Liver (tissue), 9 donors: Measurements from ENCODE around the gene ZNF333. TPM values are rescaled to one million over a fixed set of nuclear protein-coding genes. Genes with fewer than 3 reads are reported as not detected.

Experiments used
- DNase-seq: peaks from one replicate; pipeline ENCODE4 v3.0.0-alpha.2; 2017; ENCODE audit warnings: low spot score
- H3K27ac ChIP-seq, 2 donors: one replicate each; pipeline ENCODE4 v1.7.0; 2013; ENCODE audit warnings: inconsistent platforms in 2 of 2, low read length in 2 of 2, control low read depth in 1 of 2, low read depth in 1 of 2, mild to moderate bottlenecking in 1 of 2
- H3K27me3 ChIP-seq, 4 donors: one replicate each; pipeline versions ENCODE4 v1.6.1 to v1.7.0; 2013; ENCODE audit warnings: low read length in 3 of 4, inconsistent platforms in 1 of 4, mild to moderate bottlenecking in 1 of 4, moderate library complexity in 1 of 4; ENCODE audit not compliant: control insufficient read depth in 4 of 4, insufficient read depth in 4 of 4
- H3K36me3 ChIP-seq, 4 donors: one replicate each; pipeline versions ENCODE4 v1.6.1 to v1.7.0; 2013; ENCODE audit warnings: low read length in 3 of 4, mild to moderate bottlenecking in 3 of 4, low read depth in 1 of 4, moderate library complexity in 1 of 4; ENCODE audit not compliant: control insufficient read depth in 4 of 4, insufficient read depth in 3 of 4
- H3K4me1 ChIP-seq, 4 donors: one replicate each; pipeline versions ENCODE4 v1.6.1 to v1.7.0; 2013; ENCODE audit warnings: low read length in 3 of 4, mild to moderate bottlenecking in 3 of 4, moderate library complexity in 1 of 4; ENCODE audit not compliant: control insufficient read depth in 4 of 4, insufficient read depth in 4 of 4
- H3K4me3 ChIP-seq, 3 donors: one replicate each; pipeline versions ENCODE4 v1.6.1 to v1.7.0; 2013; ENCODE audit warnings: low read length in 3 of 3, control low read depth in 1 of 3, low read depth in 1 of 3, mild to moderate bottlenecking in 1 of 3
- H3K9ac ChIP-seq, 2 donors: one replicate each; pipeline ENCODE4 v1.7.0; 2013; ENCODE audit warnings: low read length in 2 of 2, mild to moderate bottlenecking in 2 of 2, moderate library complexity in 2 of 2, control low read depth in 1 of 2, low read depth in 1 of 2
- H3K9me3 ChIP-seq, 4 donors: one replicate each; pipeline versions ENCODE4 v1.6.1 to v1.7.0; 2013; ENCODE audit warnings: low read length in 3 of 4; ENCODE audit not compliant: control insufficient read depth in 4 of 4
- ATF3 ChIP-seq: IDR thresholded peaks from 2 replicates; pipeline ENCODE4 v1.6.1; 2016; ENCODE audit warnings: antibody characterized with exemption
- FOXA1 ChIP-seq: IDR thresholded peaks from 2 replicates; pipeline ENCODE4 v1.6.1; 2016; ENCODE audit warnings: antibody characterized with exemption
- HNF4A ChIP-seq, 2 donors: conservative IDR thresholded peaks; 2 replicates each; pipeline ENCODE4 v1.6.1; 2016; ENCODE audit warnings: antibody characterized with exemption in 2 of 2, mild to moderate bottlenecking in 2 of 2
- HNF4G ChIP-seq: IDR thresholded peaks from 2 replicates; pipeline ENCODE4 v1.6.1; 2016; ENCODE audit warnings: antibody characterized with exemption
- MAX ChIP-seq: IDR thresholded peaks from 2 replicates; pipeline ENCODE4 v1.6.1; 2016; ENCODE audit warnings: antibody characterized with exemption
- RAD21 ChIP-seq, 2 donors: IDR thresholded peaks; 2 replicates each; pipeline ENCODE4 v1.6.1; 2016; ENCODE audit warnings: antibody characterized with exemption in 2 of 2, mild to moderate bottlenecking in 2 of 2
- RXRA ChIP-seq, 2 donors: IDR thresholded peaks; 2 replicates each; pipeline ENCODE4 v1.6.1; 2017 to 2018; ENCODE audit warnings: antibody characterized with exemption in 2 of 2, mild to moderate bottlenecking in 1 of 2
- YY1 ChIP-seq: IDR thresholded peaks from 2 replicates; pipeline ENCODE4 v1.6.1; 2016; ENCODE audit warnings: antibody characterized with exemption, mild to moderate bottlenecking
- WGBS: extraction: QIAGEN DNeasy Blood & Tissue Kit; methylation state at CpG from one replicate; pipeline ENCODE4 v1.1.7; 2013; 5-methylcytosine and 5-hydroxymethylcytosine counted together
- polyA plus RNA-seq, 2 donors: library from polyadenylated mRNA; stranded (reverse) in 1 of 2; unstranded in 1 of 2; fragments of 200-250 nt in 1 of 2; fragments of >200 nt in 1 of 2; fragmentation: Nextera tagmentation in 1 of 2; extraction: Ambion mirVana in 1 of 2; gene quantifications; one replicate each; pipeline versions ENCODE4 v1.2.1 to v1.2.3, GENCODE V29; 2013 to 2015
- total RNA-seq, 2 donors: library from RNA; depleted of rRNA; stranded (reverse); fragments of >200 nt; gene quantifications; one replicate each; pipeline ENCODE4 v1.2.3, GENCODE V29; 2014
- TF ChIP-seq, protein P1 (sequence below): IDR thresholded peaks from 2 replicates; pipeline ENCODE4 v1.6.1; 2016; ENCODE audit warnings: antibody characterized with exemption
- TF ChIP-seq, protein P2 (sequence below): IDR thresholded peaks from 2 replicates; pipeline ENCODE4 v1.6.1; 2016; ENCODE audit warnings: antibody characterized with exemption, mild to moderate bottlenecking
- TF ChIP-seq, protein P3 (sequence below): fragments of 150-350 bp; IDR thresholded peaks from 2 replicates; pipeline ENCODE4 v1.5.1; 2017; ENCODE audit warnings: improper control_type of control experiment, low read depth, low read length; ENCODE audit not compliant: missing input control
- donor health status: healthy.
- donor health status: healthy.
- donor health status: healthy.
- donor health status: healthy.
- donor health status: healthy.

Gene ZNF333
- total and polyA plus RNA-seq, 4 donors = 1.7 to 11.2 (median 3.6) TPM

DNA sequence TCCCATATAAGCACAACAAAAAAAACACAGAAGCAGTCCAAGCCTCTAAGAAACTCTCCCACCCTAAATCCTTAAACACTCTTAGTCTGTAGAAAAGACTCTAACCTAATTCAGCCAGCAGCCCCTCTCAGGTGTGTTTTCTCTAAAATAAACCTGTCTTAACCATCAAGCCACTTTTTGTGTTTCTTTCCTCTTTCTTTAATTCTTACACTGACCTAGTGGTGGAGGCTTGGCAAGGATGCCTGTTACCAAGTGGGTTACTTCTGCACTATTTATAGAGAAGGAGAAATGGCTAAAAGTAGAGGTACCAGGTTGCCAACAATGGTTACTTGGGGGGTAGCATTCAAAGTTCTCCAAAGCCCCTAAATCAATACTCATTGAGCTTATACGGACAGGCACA lies 43.7 kb downstream of the ZNF333 start:
- TF ChIP-seq ATF3 = no peak
- TF ChIP-seq, protein P1, sequence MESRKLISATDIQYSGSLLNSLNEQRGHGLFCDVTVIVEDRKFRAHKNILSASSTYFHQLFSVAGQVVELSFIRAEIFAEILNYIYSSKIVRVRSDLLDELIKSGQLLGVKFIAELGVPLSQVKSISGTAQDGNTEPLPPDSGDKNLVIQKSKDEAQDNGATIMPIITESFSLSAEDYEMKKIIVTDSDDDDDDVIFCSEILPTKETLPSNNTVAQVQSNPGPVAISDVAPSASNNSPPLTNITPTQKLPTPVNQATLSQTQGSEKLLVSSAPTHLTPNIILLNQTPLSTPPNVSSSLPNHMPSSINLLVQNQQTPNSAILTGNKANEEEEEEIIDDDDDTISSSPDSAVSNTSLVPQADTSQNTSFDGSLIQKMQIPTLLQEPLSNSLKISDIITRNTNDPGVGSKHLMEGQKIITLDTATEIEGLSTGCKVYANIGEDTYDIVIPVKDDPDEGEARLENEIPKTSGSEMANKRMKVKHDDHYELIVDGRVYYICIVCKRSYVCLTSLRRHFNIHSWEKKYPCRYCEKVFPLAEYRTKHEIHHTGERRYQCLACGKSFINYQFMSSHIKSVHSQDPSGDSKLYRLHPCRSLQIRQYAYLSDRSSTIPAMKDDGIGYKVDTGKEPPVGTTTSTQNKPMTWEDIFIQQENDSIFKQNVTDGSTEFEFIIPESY = no peak
- TF ChIP-seq, protein P2, sequence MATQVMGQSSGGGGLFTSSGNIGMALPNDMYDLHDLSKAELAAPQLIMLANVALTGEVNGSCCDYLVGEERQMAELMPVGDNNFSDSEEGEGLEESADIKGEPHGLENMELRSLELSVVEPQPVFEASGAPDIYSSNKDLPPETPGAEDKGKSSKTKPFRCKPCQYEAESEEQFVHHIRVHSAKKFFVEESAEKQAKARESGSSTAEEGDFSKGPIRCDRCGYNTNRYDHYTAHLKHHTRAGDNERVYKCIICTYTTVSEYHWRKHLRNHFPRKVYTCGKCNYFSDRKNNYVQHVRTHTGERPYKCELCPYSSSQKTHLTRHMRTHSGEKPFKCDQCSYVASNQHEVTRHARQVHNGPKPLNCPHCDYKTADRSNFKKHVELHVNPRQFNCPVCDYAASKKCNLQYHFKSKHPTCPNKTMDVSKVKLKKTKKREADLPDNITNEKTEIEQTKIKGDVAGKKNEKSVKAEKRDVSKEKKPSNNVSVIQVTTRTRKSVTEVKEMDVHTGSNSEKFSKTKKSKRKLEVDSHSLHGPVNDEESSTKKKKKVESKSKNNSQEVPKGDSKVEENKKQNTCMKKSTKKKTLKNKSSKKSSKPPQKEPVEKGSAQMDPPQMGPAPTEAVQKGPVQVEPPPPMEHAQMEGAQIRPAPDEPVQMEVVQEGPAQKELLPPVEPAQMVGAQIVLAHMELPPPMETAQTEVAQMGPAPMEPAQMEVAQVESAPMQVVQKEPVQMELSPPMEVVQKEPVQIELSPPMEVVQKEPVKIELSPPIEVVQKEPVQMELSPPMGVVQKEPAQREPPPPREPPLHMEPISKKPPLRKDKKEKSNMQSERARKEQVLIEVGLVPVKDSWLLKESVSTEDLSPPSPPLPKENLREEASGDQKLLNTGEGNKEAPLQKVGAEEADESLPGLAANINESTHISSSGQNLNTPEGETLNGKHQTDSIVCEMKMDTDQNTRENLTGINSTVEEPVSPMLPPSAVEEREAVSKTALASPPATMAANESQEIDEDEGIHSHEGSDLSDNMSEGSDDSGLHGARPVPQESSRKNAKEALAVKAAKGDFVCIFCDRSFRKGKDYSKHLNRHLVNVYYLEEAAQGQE = no peak
- TF ChIP-seq FOXA1 = no peak
- no peak for TF ChIP-seq MAX
- no peak for TF ChIP-seq HNF4G
- TF ChIP-seq RXRA (IDR thresholded peaks at IDR 0.05) = no peak
- no peak for DNase-seq
- 83% methylated on average over 1 of the region's 1 CpG for WGBS

DNA sequence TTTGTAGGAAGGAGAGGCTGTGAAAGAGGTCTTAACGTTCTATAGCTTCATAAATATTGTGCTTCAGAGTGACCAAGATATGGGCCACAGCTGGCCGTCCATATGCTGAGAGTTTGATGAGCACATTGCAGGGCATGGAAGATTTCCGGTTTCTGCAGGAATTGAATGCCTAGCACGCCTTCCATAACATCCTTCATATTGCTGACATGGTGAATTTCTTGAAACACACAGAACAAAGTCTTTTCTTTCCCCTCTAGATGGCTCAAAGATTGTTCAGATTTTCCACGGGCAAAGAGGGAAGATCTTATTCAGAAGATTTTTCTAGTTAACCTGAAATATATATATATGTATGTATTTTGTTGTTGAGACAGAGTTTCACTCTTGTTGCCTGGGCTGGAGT lies 46.1 kb downstream of the ZNF333 start:
- WGBS = 79% methylated on average over 5 of the region's 5 CpGs
- H3K4me1 ChIP-seq = no peaks in the 10 kb centered on the region
- peaks cover 0 to 9% (median 5%) of the 10 kb centered on the region in 4 donors for H3K9me3 ChIP-seq
- TF ChIP-seq, protein P3, sequence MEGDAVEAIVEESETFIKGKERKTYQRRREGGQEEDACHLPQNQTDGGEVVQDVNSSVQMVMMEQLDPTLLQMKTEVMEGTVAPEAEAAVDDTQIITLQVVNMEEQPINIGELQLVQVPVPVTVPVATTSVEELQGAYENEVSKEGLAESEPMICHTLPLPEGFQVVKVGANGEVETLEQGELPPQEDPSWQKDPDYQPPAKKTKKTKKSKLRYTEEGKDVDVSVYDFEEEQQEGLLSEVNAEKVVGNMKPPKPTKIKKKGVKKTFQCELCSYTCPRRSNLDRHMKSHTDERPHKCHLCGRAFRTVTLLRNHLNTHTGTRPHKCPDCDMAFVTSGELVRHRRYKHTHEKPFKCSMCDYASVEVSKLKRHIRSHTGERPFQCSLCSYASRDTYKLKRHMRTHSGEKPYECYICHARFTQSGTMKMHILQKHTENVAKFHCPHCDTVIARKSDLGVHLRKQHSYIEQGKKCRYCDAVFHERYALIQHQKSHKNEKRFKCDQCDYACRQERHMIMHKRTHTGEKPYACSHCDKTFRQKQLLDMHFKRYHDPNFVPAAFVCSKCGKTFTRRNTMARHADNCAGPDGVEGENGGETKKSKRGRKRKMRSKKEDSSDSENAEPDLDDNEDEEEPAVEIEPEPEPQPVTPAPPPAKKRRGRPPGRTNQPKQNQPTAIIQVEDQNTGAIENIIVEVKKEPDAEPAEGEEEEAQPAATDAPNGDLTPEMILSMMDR = no peak
- TF ChIP-seq ATF3 (no peak), RAD21 (IDR thresholded peaks at IDR 0.05) (no peak), HNF4A (conservative IDR thresholded peaks at IDR 0.05) (no peak), YY1 (no peak)
- TF ChIP-seq, protein P2 = no peak
- TF ChIP-seq, protein P1 = no peak
- DNase-seq = no peak
- H3K36me3 ChIP-seq = no peaks in the 10 kb centered on the region
- no peak overlapping the region for H3K9ac ChIP-seq
- no peaks in the 10 kb centered on the region for H3K27me3 ChIP-seq
- H3K4me3 ChIP-seq = no peak overlapping the region
- H3K27ac ChIP-seq = no peak overlapping the region

More for the DNA sequence above, 43.7 kb downstream of the ZNF333 start:
- Histone ChIP-seq H3K4me1 (no peaks in the 10 kb centered on the region), H3K27ac (no peak overlapping the region), H3K9me3 (peaks cover 4 to 17% (median 10%) of the 10 kb centered on the region in 4 donors), H3K9ac (no peak overlapping the region), H3K27me3 (no peaks in the 10 kb centered on the region), H3K4me3 (no peak overlapping the region), H3K36me3 (no peaks in the 10 kb centered on the region)
